Measurements from ENCODE around the gene LRRC7.
A peak's percentile ranks its signal among the peaks of the same experiment; 100 is the strongest.

LRRC7 gene

GRCh38 chr1:69567652-69568420, at the start of gene LRRC7:
Gene LRRC7 (plus strand): TSS chr1:69567922. CDS start chr1:69568640, 718 bp downstream.
- DNase-seq (ENCODE audit: low read depth, low spot score): peak; percentile 37

- no peak for DNase-seq (ENCODE audit: low read depth, low spot score)
Observed at GRCh38 chr1:69519006-69519405, 48.7 kb upstream of the LRRC7 start.

- no peak for DNase-seq (ENCODE audit: low read depth, low spot score)
Observed at GRCh38 chr1:69520326-69520725, 47.4 kb upstream of the LRRC7 start.

GRCh38 chr1:69523032-69523431, 44.7 kb upstream of the LRRC7 start:
- DNase-seq (ENCODE audit: low read depth, low spot score): no peak

- no peak for DNase-seq (ENCODE audit: low read depth, low spot score)
Observed at GRCh38 chr1:69523461-69523860, 44.3 kb upstream of the LRRC7 start.

- no peak for DNase-seq (ENCODE audit: low read depth, low spot score)
Observed at GRCh38 chr1:69524015-69524414, 43.7 kb upstream of the LRRC7 start.

GRCh38 chr1:69527273-69527672, 40.4 kb upstream of the LRRC7 start:
- DNase-seq (ENCODE audit: low read depth, low spot score): no peak

GRCh38 chr1:69528376-69528775, 39.3 kb upstream of the LRRC7 start:
- DNase-seq (ENCODE audit: low read depth, low spot score): no peak

GRCh38 chr1:69533343-69533742, 34.4 kb upstream of the LRRC7 start:
- no peak for DNase-seq (ENCODE audit: low read depth, low spot score)

GRCh38 chr1:69534829-69535228, 32.9 kb upstream of the LRRC7 start:
- DNase-seq (ENCODE audit: low read depth, low spot score): no peak

- peak; percentile 1 for DNase-seq (ENCODE audit: low read depth, low spot score)
Observed at GRCh38 chr1:69535490-69535889, 32.2 kb upstream of the LRRC7 start.

GRCh38 chr1:69540052-69540451, 27.7 kb upstream of the LRRC7 start:
- DNase-seq (ENCODE audit: low read depth, low spot score): no peak

- DNase-seq (ENCODE audit: low read depth, low spot score): peak; percentile 3
Observed at GRCh38 chr1:69551476-69552324, 16.0 kb upstream of the LRRC7 start.

- no peak for DNase-seq (ENCODE audit: low read depth, low spot score)
Observed at GRCh38 chr1:69553726-69554125, 14.0 kb upstream of the LRRC7 start.

- peak; percentile 1 for DNase-seq (ENCODE audit: low read depth, low spot score)
Observed at GRCh38 chr1:69568421-69569174, 876 bp downstream of the LRRC7 start.

GRCh38 chr1:69569175-69569541, 1.4 kb downstream of the LRRC7 start:
- no peak for DNase-seq (ENCODE audit: low read depth, low spot score)

- peak; percentile 10 for DNase-seq (ENCODE audit: low read depth, low spot score)
Observed at GRCh38 chr1:69569576-69570328, 2.0 kb downstream of the LRRC7 start.

GRCh38 chr1:69570356-69570755, 2.6 kb downstream of the LRRC7 start:
- DNase-seq (ENCODE audit: low read depth, low spot score): no peak

- no peak for DNase-seq (ENCODE audit: low read depth, low spot score)
Observed at GRCh38 chr1:69572921-69573320, 5.2 kb downstream of the LRRC7 start.

GRCh38 chr1:69573911-69574310, 6.2 kb downstream of the LRRC7 start:
- no peak for DNase-seq (ENCODE audit: low read depth, low spot score)

GRCh38 chr1:69585666-69586065, 17.9 kb downstream of the LRRC7 start:
- no peak for DNase-seq (ENCODE audit: low read depth, low spot score)
